Adrenal gland (tissue), 12 donors: ENCODE measurements around the gene CNTN2. TPM values are rescaled to one million over a fixed set of nuclear protein-coding genes. Genes with fewer than 3 reads are reported as not detected.

Source experiments
- DNase-seq, 7 donors: peaks; one replicate each; pipeline ENCODE4 v3.0.0-alpha.2; 2019 to 2020
- H3K27ac ChIP-seq, 5 donors: fragments of 200-600 bp; sonication (generic) in 4 of 5; 1 replicate in 3 of 5; 2 replicates in 2 of 5; pipeline versions ENCODE4 v1.5.1 to v1.8.0; 2016 to 2020; ENCODE audit warnings: mild to moderate bottlenecking in 1 of 5
- H3K27me3 ChIP-seq: fragments of 200-600 bp; 2 replicates; pipeline ENCODE4 v1.8.0; 2021
- H3K36me3 ChIP-seq, 2 donors: fragments of 200-600 bp; replicated peaks in 1 of 2; 1 replicate in 1 of 2; 2 replicates in 1 of 2; pipeline versions ENCODE4 v1.5.1 to v1.8.0; 2018 to 2022
- H3K4me1 ChIP-seq, 2 donors: fragments of 200-600 bp; replicated peaks in 1 of 2; 1 replicate in 1 of 2; 2 replicates in 1 of 2; pipeline versions ENCODE4 v1.5.1 to v1.8.0; 2018 to 2021
- H3K4me3 ChIP-seq, 4 donors: fragments of 200-600 bp; sonication (generic) in 3 of 4; one replicate each; pipeline ENCODE4 v1.5.1; 2016 to 2018
- H3K9me3 ChIP-seq, 3 donors: fragments of 200-600 bp; sonication (generic) in 1 of 3; replicated peaks in 1 of 3; 1 replicate in 2 of 3; 2 replicates in 1 of 3; pipeline versions ENCODE4 v1.5.1 to v1.8.0; 2016 to 2021
- POLR2A ChIP-seq, 2 donors: fragments of 450-650 bp; IDR thresholded peaks; one replicate each; pipeline ENCODE4 v1.6.1; 2017; ENCODE audit warnings: antibody characterized with exemption in 2 of 2, mild to moderate bottlenecking in 2 of 2, moderate library complexity in 1 of 2
- WGBS, 4 donors: extraction: QIAGEN DNeasy Blood & Tissue Kit in 2 of 4; methylation state at CpG; one replicate each; pipeline versions ENCODE4 v1.1.5 to v1.1.7; 2013 to 2017; 5-methylcytosine and 5-hydroxymethylcytosine counted together
- intact Hi-C, 2 donors: fragments of 100-400 bp; cut with DNase I; formaldehyde crosslinking; loops; one replicate each; pipeline versions ENCODE4 v1.14.1 to v1.15.0; 2022 to 2023
- polyA plus RNA-seq, 3 donors: library from polyadenylated mRNA; stranded (reverse); fragments of 200-250 nt in 2 of 3; fragments of 350-450 nt in 1 of 3; fragmentation: Illumina TruSeq in 1 of 3; extraction: RNeasy Lipid Tissue Mini Kit (QIAGEN cat#74804) in 1 of 3; gene quantifications; one replicate each; pipeline ENCODE4 v1.2.3, GENCODE V29; 2013 to 2014
- total RNA-seq, 9 donors: library from RNA; depleted of rRNA in 4 of 9; stranded (reverse); fragments of >200 nt in 4 of 9; fragments of 120-200 nt in 1 of 9; fragmentation: NEBNext Ultra II Directional in 1 of 9; extraction: Animal tissue kit (Norgen Biotek cat#: 25700) in 1 of 9; gene quantifications; one replicate each; pipeline versions ENCODE4 v1.1.0 to v1.2.4, GENCODE V29; 2013 to 2023
- TF ChIP-seq, protein P1 (sequence below), 6 experiments: fragments of 450-650 bp in 4 of 6; fragments of 200-600 bp in 2 of 6; sonication (generic) in 1 of 6; IDR thresholded peaks; 1 replicate in 5 of 6; 2 replicates in 1 of 6; pipeline versions ENCODE4 v1.5.1 to v1.8.0; 2016 to 2021; ENCODE audit warnings: antibody characterized with exemption in 6 of 6, mild to moderate bottlenecking in 2 of 6, moderate library complexity in 1 of 6
- donor health status: healthy with polysubstance abuse.
- donor health status: Bipolar disorder and iron deficiency.
- donor health status: DM: yes; HTN: yes; CAD: no.
- donor health status: DM: no; HTN: no; CAD: no.
- donor health status: DM: no; HTN: no; CAD: no.
- donor health status: DM: yes; HTN: yes; CAD: no.

The CNTN2 gene
- total and polyA plus RNA-seq, 12 donors, result 0.08 to 3.2 (median 0.45) TPM; not detected in 1

DNA sequence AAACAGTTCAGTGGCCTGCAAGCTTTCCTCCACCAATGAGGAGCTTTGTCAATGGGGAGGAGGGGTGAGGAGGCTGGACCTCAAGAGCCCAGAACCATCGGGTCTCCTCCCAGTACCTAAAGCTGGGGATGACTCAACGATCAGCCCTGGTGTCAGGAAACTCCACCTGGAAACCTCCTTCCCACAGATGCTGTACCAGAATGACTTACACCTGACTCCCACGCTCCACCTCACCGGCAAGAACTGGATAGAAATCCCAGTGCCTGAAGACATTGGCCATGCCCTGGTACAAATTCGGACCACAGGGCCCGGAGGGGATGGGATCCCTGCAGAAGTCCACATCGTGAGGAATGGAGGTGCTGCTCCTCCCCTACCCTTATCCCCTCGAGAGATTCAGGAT is 29.9 kb downstream of the CNTN2 start:
- TF ChIP-seq, protein P1, sequence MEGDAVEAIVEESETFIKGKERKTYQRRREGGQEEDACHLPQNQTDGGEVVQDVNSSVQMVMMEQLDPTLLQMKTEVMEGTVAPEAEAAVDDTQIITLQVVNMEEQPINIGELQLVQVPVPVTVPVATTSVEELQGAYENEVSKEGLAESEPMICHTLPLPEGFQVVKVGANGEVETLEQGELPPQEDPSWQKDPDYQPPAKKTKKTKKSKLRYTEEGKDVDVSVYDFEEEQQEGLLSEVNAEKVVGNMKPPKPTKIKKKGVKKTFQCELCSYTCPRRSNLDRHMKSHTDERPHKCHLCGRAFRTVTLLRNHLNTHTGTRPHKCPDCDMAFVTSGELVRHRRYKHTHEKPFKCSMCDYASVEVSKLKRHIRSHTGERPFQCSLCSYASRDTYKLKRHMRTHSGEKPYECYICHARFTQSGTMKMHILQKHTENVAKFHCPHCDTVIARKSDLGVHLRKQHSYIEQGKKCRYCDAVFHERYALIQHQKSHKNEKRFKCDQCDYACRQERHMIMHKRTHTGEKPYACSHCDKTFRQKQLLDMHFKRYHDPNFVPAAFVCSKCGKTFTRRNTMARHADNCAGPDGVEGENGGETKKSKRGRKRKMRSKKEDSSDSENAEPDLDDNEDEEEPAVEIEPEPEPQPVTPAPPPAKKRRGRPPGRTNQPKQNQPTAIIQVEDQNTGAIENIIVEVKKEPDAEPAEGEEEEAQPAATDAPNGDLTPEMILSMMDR (IDR thresholded peaks at IDR 0.05), result no peak
- no peak for TF ChIP-seq POLR2A (IDR thresholded peaks at IDR 0.05)
- 82 to 95% (median 87%) methylated on average over 5 to 8 of the region's 8 CpGs for WGBS, 4 donors
- Histone ChIP-seq H3K4me1 (no peaks in the 10 kb centered on the region), H3K9me3 (no peaks in the 10 kb centered on the region), H3K27me3 (no peaks in the 10 kb centered on the region), H3K27ac (no peak overlapping the region), H3K36me3 (no peaks in the 10 kb centered on the region), H3K4me3 (no peak overlapping the region)
- DNase-seq, result no peak
- intact Hi-C loops, result no loop called here

DNA sequence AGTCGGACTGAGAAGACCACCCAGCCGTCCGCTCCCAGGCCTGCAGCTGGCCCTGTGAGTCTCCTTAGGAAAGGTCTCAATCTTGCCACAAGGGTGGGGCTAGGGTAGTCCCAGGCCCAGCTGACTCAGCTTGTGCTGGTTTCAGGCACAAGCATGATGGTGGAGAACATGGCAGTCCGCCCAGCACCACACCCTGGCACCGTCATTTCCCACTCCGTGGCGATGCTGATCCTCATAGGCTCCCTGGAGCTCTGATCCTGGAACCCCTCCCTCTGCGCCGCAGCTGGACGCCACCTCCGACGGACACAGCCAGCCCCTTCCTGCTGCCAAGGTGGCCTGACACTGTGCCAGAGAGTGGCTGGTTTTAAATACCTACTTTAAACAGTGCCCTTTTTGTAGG is 30.5 kb downstream of the CNTN2 start:
- Histone ChIP-seq H3K36me3 (no peaks in the 10 kb centered on the region), H3K27me3 (no peaks in the 10 kb centered on the region), H3K4me3 (no peak overlapping the region), H3K4me1 (no peaks in the 10 kb centered on the region), H3K27ac (no peak overlapping the region), H3K9me3 (no peaks in the 10 kb centered on the region)
- 87 to 93% (median 92%) methylated on average over 9 to 12 of the region's 12 CpGs for WGBS, 4 donors
- DNase-seq, result peak in 1 of 7 donors; percentile 30
- no peak for TF ChIP-seq POLR2A (IDR thresholded peaks at IDR 0.05)
- TF ChIP-seq, protein P1 (IDR thresholded peaks at IDR 0.05), result no peak
- intact Hi-C loops, result no loop called here

DNA sequence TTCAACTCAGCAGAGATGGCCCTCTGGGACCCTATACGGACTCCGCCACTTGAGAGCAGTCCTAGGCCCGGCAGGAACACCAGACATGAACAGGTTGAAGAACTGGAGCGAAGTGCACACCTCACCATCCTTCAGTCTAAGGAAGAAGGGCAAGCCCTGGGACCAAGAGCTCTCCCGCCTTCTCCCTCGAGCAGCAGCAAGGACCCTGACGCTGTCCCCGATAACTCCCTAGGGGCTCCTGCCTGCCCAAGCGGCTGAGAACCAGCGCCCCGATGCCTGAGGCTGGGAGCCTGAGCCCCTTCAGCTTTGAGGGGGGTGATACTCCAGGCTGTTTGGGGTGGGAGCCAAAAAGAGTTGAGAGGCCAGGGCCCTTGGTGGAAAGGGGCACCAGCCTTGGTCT is 31.1 kb downstream of the CNTN2 start:
- 96 to 100% (median 97%) methylated on average over 3 to 11 of the region's 11 CpGs for WGBS, 4 donors
- Histone ChIP-seq H3K4me1 (no peaks in the 10 kb centered on the region), H3K9me3 (no peaks in the 10 kb centered on the region), H3K27ac (no peak overlapping the region), H3K4me3 (no peak overlapping the region), H3K36me3 (no peaks in the 10 kb centered on the region), H3K27me3 (no peaks in the 10 kb centered on the region)
- intact Hi-C loops, result no loop called here
- peak in 1 of 7 donors; percentile 35 for DNase-seq
- TF ChIP-seq, protein P1 (IDR thresholded peaks at IDR 0.05), result no peak
- TF ChIP-seq POLR2A (IDR thresholded peaks at IDR 0.05), result no peak

DNA sequence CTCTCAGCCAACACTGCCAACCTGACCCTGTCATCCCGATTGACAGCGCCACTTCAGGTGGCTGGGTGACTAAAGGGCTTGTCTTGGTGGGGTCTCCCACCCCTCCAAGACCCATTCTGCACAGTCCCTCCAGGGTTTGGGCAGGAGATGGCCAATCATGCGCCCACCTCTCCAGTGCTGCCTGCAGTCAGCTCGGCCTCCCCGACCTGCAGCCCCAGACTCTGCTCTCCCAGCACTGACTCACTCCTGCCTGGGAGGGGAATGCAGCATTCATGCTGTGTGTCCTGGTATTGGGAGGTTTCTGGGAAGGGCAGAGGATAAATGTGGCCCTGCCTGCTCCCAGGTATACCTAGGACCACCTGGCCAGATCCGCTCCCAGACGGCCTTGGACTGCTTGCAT is 31.5 kb downstream of the CNTN2 start:
- Histone ChIP-seq H3K36me3 (no peaks in the 10 kb centered on the region), H3K27me3 (no peaks in the 10 kb centered on the region), H3K27ac (no peak overlapping the region), H3K9me3 (no peaks in the 10 kb centered on the region), H3K4me1 (no peaks in the 10 kb centered on the region), H3K4me3 (no peak overlapping the region)
- intact Hi-C loops, result no loop called here
- peak in 1 of 7 donors; percentile 35 for DNase-seq
- WGBS, 4 donors, result 88 to 92% (median 91%) methylated on average over 2 to 7 of the region's 7 CpGs
- TF ChIP-seq POLR2A (IDR thresholded peaks at IDR 0.05), result no peak
- TF ChIP-seq, protein P1 (IDR thresholded peaks at IDR 0.05), result no peak
